IMR-90 (cell line): ENCODE data around the gene EPHA2. TPM values are rescaled to one million over a fixed set of nuclear protein-coding genes. Genes with fewer than 3 reads are reported as not detected.
"Not testable (repeated sequence)": the region's sequence is repeated elsewhere in the genome, so short reads cannot be mapped to it uniquely, and the experiment has no call there.

ENCODE experiments used
- ATAC-seq: fragments of 200-7000 bp; cut with Tn5 transposase; 2 replicates; pipeline ENCODE4 v1.9.1; 2020; ENCODE audit warnings: low read depth, mild to moderate bottlenecking, moderate library complexity
- BruUV-seq: library from RNA; stranded (reverse); fragments of 400-500 nt; replicated peaks from 2 replicates; lab custom pipeline; 2021; lab: Mats Ljungman, UMichigan
- CTCF ChIA-PET: fragments of 300-600 bp; formaldehyde crosslinking; extraction: SDS; loops from one replicate; lab custom pipeline; 2021; ENCODE audit warnings: antibody characterized with exemption; lab: Yijun Ruan, JAX
- POLR2A ChIA-PET: fragments of 300-600 bp; sonication (Branson Sonifier 250); formaldehyde crosslinking; loops from one replicate; lab custom pipeline; 2022; ENCODE audit warnings: antibody characterized with exemption; ENCODE audit not compliant: unreplicated experiment; lab: Charles Lee
- DNase-seq: peaks from one replicate; pipeline ENCODE4 v3.0.0; 2013
- H2AFZ ChIP-seq: replicated peaks from 2 replicates; pipeline ENCODE3; 2013; ENCODE audit warnings: low read length, mild to moderate bottlenecking; ENCODE audit not compliant: poor library complexity
- H2AK5ac ChIP-seq: 2 replicates; pipeline ENCODE4 v1.6.1; 2013; ENCODE audit warnings: low read depth, low read length, inconsistent platforms
- H2AK9ac ChIP-seq: replicated peaks from 2 replicates; pipeline ENCODE3; 2013; ENCODE audit warnings: mild to moderate bottlenecking, low read depth, low read length, moderate library complexity; ENCODE audit not compliant: poor library complexity
- H2BK120ac ChIP-seq: 2 replicates; pipeline ENCODE4 v1.6.1; 2013; ENCODE audit warnings: low read depth, low read length, inconsistent platforms
- H2BK15ac ChIP-seq: 3 replicates; pipeline ENCODE4 v1.6.1; 2013; ENCODE audit warnings: low read depth, low read length, inconsistent platforms
- H2BK20ac ChIP-seq: 2 replicates; pipeline ENCODE4 v1.6.1; 2013; ENCODE audit warnings: low read depth, mild to moderate bottlenecking, inconsistent platforms, low read length, moderate library complexity
- H2BK5ac ChIP-seq: 2 replicates; pipeline ENCODE4 v1.6.1; 2013; ENCODE audit warnings: mild to moderate bottlenecking, low read depth, low read length, inconsistent platforms; ENCODE audit not compliant: poor library complexity, severe bottlenecking
- H3K14ac ChIP-seq: replicated peaks from 2 replicates; pipeline ENCODE4 v1.6.1; 2013; ENCODE audit warnings: low read depth, low read length, inconsistent platforms
- H3K18ac ChIP-seq: 2 replicates; pipeline ENCODE4 v1.6.1; 2013; ENCODE audit warnings: low read depth, low read length, control low read depth
- H3K23ac ChIP-seq: 2 replicates; pipeline ENCODE4 v1.6.1; 2013; ENCODE audit warnings: low read depth, low read length, inconsistent platforms
- H3K27ac ChIP-seq: 2 replicates; pipeline ENCODE4 v1.5.1; 2013; ENCODE audit warnings: mild to moderate bottlenecking, control low read depth, low read length; ENCODE audit not compliant: insufficient read depth
- H3K27me3 ChIP-seq: 2 replicates; pipeline ENCODE4 v1.6.1; 2013; ENCODE audit warnings: low read length; ENCODE audit not compliant: control insufficient read depth, insufficient read depth
- H3K36me3 ChIP-seq: 2 replicates; pipeline ENCODE4 v1.6.1; 2013; ENCODE audit warnings: low read length, mixed read lengths; ENCODE audit not compliant: control insufficient read depth, insufficient read depth
- H3K4ac ChIP-seq: 2 replicates; pipeline ENCODE4 v1.6.1; 2013; ENCODE audit warnings: low read depth, low read length, inconsistent platforms
- H3K4me1 ChIP-seq: 2 replicates; pipeline ENCODE4 v1.6.1; 2013; ENCODE audit warnings: low read length, mixed read lengths; ENCODE audit not compliant: control insufficient read depth, insufficient read depth
- H3K4me2 ChIP-seq: 2 replicates; pipeline ENCODE4 v1.6.1; 2013; ENCODE audit warnings: low read depth, mild to moderate bottlenecking, control low read depth, low read length, moderate library complexity
- H3K4me3 ChIP-seq: 2 replicates; pipeline ENCODE4 v1.5.1; 2013; ENCODE audit warnings: low read depth, mild to moderate bottlenecking, control low read depth, low read length, moderate library complexity; ENCODE audit not compliant: insufficient read depth
- H3K56ac ChIP-seq: 2 replicates; pipeline ENCODE4 v1.6.1; 2013; ENCODE audit warnings: low read length, inconsistent platforms; ENCODE audit not compliant: insufficient read depth; ENCODE audit errors: extremely low read depth
- H3K79me1 ChIP-seq, 2 experiments: 2 replicates each; pipeline ENCODE4 v1.6.1; 2013; ENCODE audit warnings: low read length in 2 of 2, inconsistent platforms in 1 of 2, low read depth in 1 of 2
- H3K9ac ChIP-seq: 2 replicates; pipeline ENCODE4 v1.6.1; 2013; ENCODE audit warnings: low read depth, low read length, control low read depth
- H3K9me1 ChIP-seq: 2 replicates; pipeline ENCODE4 v1.6.1; 2013; ENCODE audit warnings: low read length, inconsistent platforms; ENCODE audit not compliant: insufficient read depth
- H3K9me3 ChIP-seq: 2 replicates; pipeline ENCODE4 v1.6.1; 2013; ENCODE audit warnings: low read length; ENCODE audit not compliant: control insufficient read depth, insufficient read depth
- H4K20me1 ChIP-seq: 2 replicates; pipeline ENCODE4 v1.6.1; 2013; ENCODE audit warnings: low read length, inconsistent platforms; ENCODE audit not compliant: insufficient read depth
- H4K5ac ChIP-seq: 2 replicates; pipeline ENCODE4 v1.6.1; 2013; ENCODE audit warnings: mild to moderate bottlenecking, low read depth, low read length, control low read depth
- H4K8ac ChIP-seq, 2 experiments: 2 replicates each; pipeline ENCODE4 v1.6.1; 2013; ENCODE audit warnings: low read depth in 2 of 2, low read length in 2 of 2, control low read depth in 1 of 2, inconsistent platforms in 1 of 2
- H4K91ac ChIP-seq: 2 replicates; pipeline ENCODE4 v1.6.1; 2013; ENCODE audit warnings: low read depth, low read length, inconsistent platforms; ENCODE audit not compliant: insufficient read depth
- BHLHE40 ChIP-seq: fragments of 150-350 bp; IDR thresholded peaks from 2 replicates; pipeline ENCODE4 v1.6.1; 2016; ENCODE audit warnings: mild to moderate bottlenecking, low read depth, low read length
- CEBPB ChIP-seq: IDR thresholded peaks from 2 replicates; pipeline ENCODE4 v1.6.1; 2012; ENCODE audit warnings: low read depth, low read length, improper control_type of control experiment
- MAZ ChIP-seq: IDR thresholded peaks from 2 replicates; pipeline ENCODE4 v1.6.1; 2012; ENCODE audit warnings: low read depth, mild to moderate bottlenecking, low read length, improper control_type of control experiment, moderate library complexity, borderline replicate concordance
- MXI1 ChIP-seq: IDR thresholded peaks from 2 replicates; pipeline ENCODE4 v1.6.1; 2012; ENCODE audit warnings: low read depth, mild to moderate bottlenecking, low read length, moderate library complexity, borderline replicate concordance
- NFE2L2 ChIP-seq: fragments of 150-350 bp; IDR thresholded peaks from 2 replicates; pipeline ENCODE4 v1.6.1; 2016; ENCODE audit warnings: low read depth, mild to moderate bottlenecking, low read length
- POLR2A ChIP-seq: IDR thresholded peaks from 2 replicates; pipeline ENCODE4 v1.6.1; 2012; ENCODE audit warnings: mild to moderate bottlenecking, low read depth, low read length
- RAD21 ChIP-seq: IDR thresholded peaks from 2 replicates; pipeline ENCODE4 v1.6.1; 2012; ENCODE audit warnings: low read length, improper control_type of control experiment
- SMC3 ChIP-seq: fragments of 150-350 bp; IDR thresholded peaks from 2 replicates; pipeline ENCODE4 v1.6.1; 2016; ENCODE audit warnings: low read depth, mild to moderate bottlenecking, antibody characterized with exemption, low read length, moderate library complexity
- WGBS, 2 experiments: methylation state at CpG; one replicate each; pipeline versions ENCODE4 v1.1.5 to v1.1.7; 2013; ENCODE audit warnings: missing lambda C conversion rate in 2 of 2; ENCODE audit not compliant: insufficient read length in 1 of 2; ENCODE audit errors: extremely low coverage in 2 of 2; 5-methylcytosine and 5-hydroxymethylcytosine counted together
- dilution Hi-C: fragments of 300-500 bp; cut with HindIII; formaldehyde crosslinking; loops from one replicate; pipeline ENCODE4 v1.14.3; 2018; ENCODE audit warnings: low sequenced_read_pairs; ENCODE audit not compliant: unreplicated experiment
- in situ Hi-C: fragments of 300-500 bp; cut with MboI; formaldehyde crosslinking; loops from 3 replicates; pipeline ENCODE4 v1.14.3; 2019; ENCODE audit warnings: low sequenced_read_pairs, inconsistent platforms, mixed read lengths
- intact Hi-C: fragments of 100-400 bp; cut with micrococcal nuclease; formaldehyde crosslinking; loops from 2 replicates; pipeline ENCODE4 v1.10.0; 2022
- polyA plus RNA-seq, 3 experiments: library from polyadenylated mRNA; depleted of rRNA; stranded (reverse); fragments of >200 nt; gene quantifications; 2 replicates each; pipeline ENCODE4 v1.2.3, GENCODE V29; 2012; ENCODE audit warnings: low replicate concordance in 1 of 3
- total RNA-seq: library from RNA; depleted of rRNA; stranded (reverse); fragments of >200 nt; gene quantifications from 2 replicates; pipeline ENCODE4 v1.2.3, GENCODE V29; 2012

EPHA2 gene
- total and polyA plus RNA-seq, 2 of the 4 experiments (the other 2 are of a cell fraction), result 24.0 to 72.6 TPM

DNA sequence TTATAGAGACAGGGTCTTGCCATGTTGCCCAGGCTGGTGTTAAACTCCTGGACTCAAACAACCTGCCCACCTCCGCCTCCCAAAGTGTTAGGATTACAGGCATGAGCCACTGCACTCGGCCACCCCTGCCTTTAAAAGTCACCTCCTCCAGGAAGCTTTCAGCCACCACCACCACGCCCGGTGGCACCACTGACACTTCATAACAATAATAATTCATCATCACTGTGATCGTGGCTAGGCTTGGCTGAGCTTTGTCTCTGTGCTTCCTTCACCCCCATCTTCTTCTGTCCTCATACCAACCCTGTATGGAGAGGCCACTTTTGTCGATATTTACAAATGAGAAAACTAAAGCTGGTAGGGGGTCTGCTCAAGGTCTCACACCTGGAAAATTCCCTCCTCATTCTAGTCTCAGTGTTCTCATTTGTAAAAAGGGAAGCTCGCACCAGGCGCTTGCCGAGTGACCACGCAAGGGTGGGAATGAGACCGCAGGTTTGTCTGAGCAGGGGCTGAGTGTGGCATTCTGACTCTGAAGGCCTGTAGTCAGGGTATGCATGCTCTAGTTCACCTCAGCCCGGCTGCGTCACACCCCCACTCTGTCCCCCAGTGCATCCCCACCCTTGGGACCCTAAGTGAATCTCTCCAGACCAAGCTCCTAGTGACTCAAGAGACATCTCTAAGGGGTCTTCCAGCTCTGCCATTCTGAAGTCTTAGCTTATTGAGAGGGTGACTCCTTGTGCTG is 12.9 kb upstream of the EPHA2 start:
- H3K14ac ChIP-seq, result no peak overlapping the region
- H3K18ac ChIP-seq, result no peak overlapping the region
- peaks cover 12% of the 10 kb centered on the region for H3K9me1 ChIP-seq
- H3K23ac ChIP-seq, result no peak overlapping the region
- H2BK20ac ChIP-seq, result no peak overlapping the region
- 0 out of 3 replicates have a peak overlapping the region, but pooled peaks have one; percentile 26 for H2BK15ac ChIP-seq
- no peaks in the 10 kb centered on the region for H3K36me3 ChIP-seq
- H2BK5ac ChIP-seq, result no peak overlapping the region
- POLR2A ChIA-PET, result no interaction called here
- no peak overlapping the region; the same call in 1 of the 2 replicates for H4K91ac ChIP-seq
- H4K5ac ChIP-seq, result no peak overlapping the region
- H2AFZ ChIP-seq, result no peak overlapping the region
- H3K27me3 ChIP-seq, result no peaks in the 10 kb centered on the region
- H3K4ac ChIP-seq, result peak overlapping the region; percentile 32; the same call in 1 of the 2 replicates
- H2BK120ac ChIP-seq, result no peak overlapping the region
- H3K4me3 ChIP-seq, result no peak overlapping the region
- H3K79me1 ChIP-seq, result peaks cover 0 to 7% of the 10 kb centered on the region in 2 experiments; a peak in 1 of 4 replicates
- WGBS, 2 experiments, result 68% methylated on average over 3 of the region's 13 CpGs; no CpG with 5 or more reads in 1 of the 2 experiments
- no peak overlapping the region for H4K8ac ChIP-seq
- H2AK5ac ChIP-seq, result peak overlapping the region; percentile 84; the same call in 1 of the 2 replicates
- no peak overlapping the region for H3K4me2 ChIP-seq
- no peaks in the 10 kb centered on the region for H4K20me1 ChIP-seq
- CTCF ChIA-PET, result interaction anchor here (0.8 kb wide), 1 partner anchor 14 kb away, joined by 3 read pairs; no protein-coding TSS in a partner anchor
- in situ Hi-C loops (no loop called here), intact Hi-C loops (no loop called here), dilution Hi-C loops (no loop called here)
- H3K4me1 ChIP-seq, result peaks cover 11% of the 10 kb centered on the region
- no peak overlapping the region for H3K9ac ChIP-seq
- DNase-seq (no peak), ATAC-seq (no peak)
- H3K9me3 ChIP-seq, result no peaks in the 10 kb centered on the region
- BruUV-seq, result no TSS peak
- TF ChIP-seq CEBPB (no peak), NFE2L2 (no peak), MXI1 (no peak), POLR2A (no peak), BHLHE40 (no peak), SMC3 (no peak), RAD21 (no peak), MAZ (no peak)
- peak overlapping the region; percentile 61 for H2AK9ac ChIP-seq
- no peak overlapping the region for H3K56ac ChIP-seq
- H3K27ac ChIP-seq, result no peak overlapping the region

DNA sequence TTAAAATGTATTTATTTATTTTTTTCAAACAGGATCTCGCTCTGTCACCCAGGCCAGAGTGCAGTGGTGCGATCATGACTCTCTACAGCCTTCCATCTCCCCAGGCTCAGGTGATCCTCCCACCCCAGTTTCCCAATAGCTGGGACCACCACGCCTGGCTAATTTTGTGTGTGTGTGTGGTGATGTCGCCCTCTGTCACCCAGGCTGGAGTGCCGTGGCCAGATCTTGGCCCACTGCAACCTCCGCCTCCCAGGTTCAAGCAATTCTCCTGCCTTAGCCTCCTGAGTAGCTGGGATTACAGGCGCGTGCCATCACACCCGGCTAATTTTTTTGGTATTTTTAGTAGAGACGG is 12.3 kb upstream of the EPHA2 start:
- H3K9ac ChIP-seq, in situ Hi-C loops, H2AK9ac ChIP-seq, H3K18ac ChIP-seq, H4K20me1 ChIP-seq, H4K91ac ChIP-seq, H3K4ac ChIP-seq, H3K79me1 ChIP-seq, H4K5ac ChIP-seq, H3K56ac ChIP-seq, H3K4me1 ChIP-seq, H3K23ac ChIP-seq, H2BK5ac ChIP-seq, CTCF ChIA-PET, H3K9me3 ChIP-seq, BruUV-seq, ATAC-seq, H2BK120ac ChIP-seq, H3K27me3 ChIP-seq, H3K27ac ChIP-seq, H3K4me2 ChIP-seq, DNase-seq, H2BK20ac ChIP-seq, H3K4me3 ChIP-seq, H3K9me1 ChIP-seq, POLR2A ChIA-PET, H3K36me3 ChIP-seq, dilution Hi-C loops, H4K8ac ChIP-seq, H2BK15ac ChIP-seq, H2AFZ ChIP-seq, H3K14ac ChIP-seq, intact Hi-C loops: not testable (repeated sequence)
- peak overlapping the region; percentile 64; the same call in 1 of the 2 replicates for H2AK5ac ChIP-seq
- WGBS, 2 experiments, result 79% methylated on average over 2 of the region's 10 CpGs; no CpG with 5 or more reads in 1 of the 2 experiments
